SK-N-SH (cell line): Measurements from ENCODE around the gene FAM124A. TPM values are rescaled to one million over a fixed set of nuclear protein-coding genes. Genes with fewer than 3 reads are reported as not detected.

Source experiments
- CTCF ChIA-PET: fragments of 300-600, 350-600 bp; formaldehyde crosslinking; extraction: SDS; loops from one replicate; lab custom pipeline; 2021; lab: Yijun Ruan, JAX
- POLR2A ChIA-PET: fragments of 350-600 bp; sonication (Branson Sonifier 250); formaldehyde crosslinking; extraction: SDS; loops from one replicate; lab custom pipeline; 2020; ENCODE audit warnings: antibody characterized with exemption, inconsistent platforms; lab: Yijun Ruan, JAX
- DNase-seq: peaks from one replicate; pipeline ENCODE4 v3.0.0; 2012
- H2AFZ ChIP-seq: fragments of 200-600 bp; sonication (generic); 2 replicates; pipeline ENCODE4 v1.8.1; 2016; ENCODE audit warnings: antibody characterized with exemption, mild to moderate bottlenecking, low read depth
- H3F3A ChIP-seq: fragments of 200-600 bp; sonication (generic); replicated peaks from 2 replicates; pipeline ENCODE3; 2016; ENCODE audit warnings: antibody characterized with exemption, mild to moderate bottlenecking; ENCODE audit not compliant: insufficient read depth
- H3K27ac ChIP-seq, 2 experiments: fragments of 200-500 bp in 1 of 2; fragments of 200-600 bp in 1 of 2; sonication (Bioruptor generic) in 1 of 2; sonication (generic), shearing (Covaris generic) in 1 of 2; 2 replicates each; pipeline versions ENCODE4 v1.5.1 to v1.6.1; 2014 to 2016; ENCODE audit warnings: low read depth in 2 of 2, inconsistent platforms in 1 of 2, low read length in 1 of 2, mild to moderate bottlenecking in 1 of 2, mixed read lengths in 1 of 2
- H3K27me3 ChIP-seq: fragments of 200-600 bp; sonication (generic), shearing (Covaris generic); 2 replicates; pipeline ENCODE4 v1.6.1; 2016; ENCODE audit warnings: mixed run types; ENCODE audit not compliant: insufficient read depth
- H3K36me3 ChIP-seq, 2 experiments: fragments of 200-500 bp in 1 of 2; fragments of 200-600 bp in 1 of 2; sonication (Bioruptor generic) in 1 of 2; sonication (generic) in 1 of 2; replicated peaks in 1 of 2; 2 replicates each; pipeline versions ENCODE3 to v1.5.1; 2014 to 2016; ENCODE audit warnings: low read length in 1 of 2, mild to moderate bottlenecking in 1 of 2; ENCODE audit not compliant: insufficient read depth in 2 of 2, control insufficient read depth in 1 of 2
- H3K4me1 ChIP-seq, 2 experiments: fragments of 200-500 bp in 1 of 2; fragments of 200-600 bp in 1 of 2; sonication (Bioruptor generic) in 1 of 2; sonication (generic), shearing (Covaris generic) in 1 of 2; 2 replicates each; pipeline versions ENCODE4 v1.5.1 to v1.6.1; 2014 to 2016; ENCODE audit warnings: low read depth in 1 of 2, low read length in 1 of 2, mixed run types in 1 of 2; ENCODE audit not compliant: insufficient read depth in 2 of 2, control insufficient read depth in 1 of 2
- H3K4me2 ChIP-seq: fragments of 200-600 bp; sonication (generic), shearing (Covaris generic); 2 replicates; pipeline ENCODE4 v1.6.1; 2017; ENCODE audit warnings: mixed run types
- H3K4me3 ChIP-seq, 2 experiments: fragments of 200-500 bp in 1 of 2; fragments of 200-600 bp in 1 of 2; sonication (Bioruptor generic) in 1 of 2; sonication (generic), shearing (Covaris generic) in 1 of 2; 2 replicates each; pipeline versions ENCODE4 v1.5.1 to v1.8.1; 2014 to 2016; ENCODE audit warnings: low read depth in 2 of 2, inconsistent platforms in 1 of 2, low read length in 1 of 2, mild to moderate bottlenecking in 1 of 2, mixed read lengths in 1 of 2, moderate library complexity in 1 of 2
- H3K79me2 ChIP-seq: fragments of 200-600 bp; sonication (generic); 2 replicates; pipeline ENCODE4 v1.8.1; 2017; ENCODE audit warnings: mild to moderate bottlenecking; ENCODE audit not compliant: insufficient read depth
- H3K9ac ChIP-seq: fragments of 200-600 bp; sonication (generic); 2 replicates; pipeline ENCODE4 v1.6.1; 2017; ENCODE audit warnings: mixed run types
- H3K9me2 ChIP-seq: fragments of 200-600 bp; sonication (generic); 2 replicates; pipeline ENCODE4 v1.6.1; 2017; ENCODE audit warnings: mixed run types
- H3K9me3 ChIP-seq: fragments of 200-600 bp; sonication (generic); 2 replicates; pipeline ENCODE4 v1.6.1; 2017; ENCODE audit warnings: mixed run types, mild to moderate bottlenecking, moderate library complexity
- H4K20me1 ChIP-seq: fragments of 200-600 bp; sonication (generic); 2 replicates; pipeline ENCODE4 v1.6.1; 2017; ENCODE audit warnings: mild to moderate bottlenecking, mixed run types; ENCODE audit not compliant: insufficient read depth
- CTCF ChIP-seq: fragments of 200-600 bp; sonication (generic); IDR thresholded peaks from 2 replicates; pipeline ENCODE4 v1.6.1; 2017; ENCODE audit warnings: antibody characterized with exemption, mild to moderate bottlenecking, moderate library complexity
- ELF1 ChIP-seq: IDR thresholded peaks from 2 replicates; pipeline ENCODE4 v1.4.0; 2012
- EZH2phosphoT487 ChIP-seq: fragments of 200-600 bp; sonication (generic); IDR thresholded peaks from 2 replicates; pipeline ENCODE4 v1.6.1; 2017; ENCODE audit warnings: low read depth, mixed run types, mild to moderate bottlenecking, antibody characterized with exemption, moderate library complexity, borderline replicate concordance
- FOSL2 ChIP-seq: IDR thresholded peaks from 2 replicates; pipeline ENCODE4 v1.4.0; 2012; ENCODE audit warnings: low read depth, mild to moderate bottlenecking, moderate library complexity, borderline replicate concordance
- FOXJ3 ChIP-seq: sonication (generic); formaldehyde crosslinking; IDR thresholded peaks from 2 replicates; pipeline ENCODE4 v1.5.1; 2020; ENCODE audit warnings: mild to moderate bottlenecking, missing genetic modification reagents
- GABPA ChIP-seq: IDR thresholded peaks from 2 replicates; pipeline ENCODE4 v1.4.0; 2012; ENCODE audit warnings: low read depth, mild to moderate bottlenecking
- MAX ChIP-seq: IDR thresholded peaks from 2 replicates; pipeline ENCODE4 v1.4.0; 2012; ENCODE audit warnings: low read depth
- REST ChIP-seq: IDR thresholded peaks from 2 replicates; pipeline ENCODE4 v1.6.1; 2012; ENCODE audit warnings: mild to moderate bottlenecking, low read depth, low read length, moderate library complexity
- SIN3A ChIP-seq: IDR thresholded peaks from 2 replicates; pipeline ENCODE4 v1.6.1; 2012; ENCODE audit warnings: low read depth, mild to moderate bottlenecking, low read length, moderate library complexity, borderline replicate concordance
- SMC3 ChIP-seq: IDR thresholded peaks from 2 replicates; pipeline ENCODE4 v1.6.1; 2012; ENCODE audit warnings: low read depth, low read length, improper control_type of control experiment
- TAF1 ChIP-seq: IDR thresholded peaks from 2 replicates; pipeline ENCODE4 v1.6.1; 2012; ENCODE audit warnings: low read depth, mild to moderate bottlenecking, low read length, moderate library complexity, borderline replicate concordance
- TEAD4 ChIP-seq: IDR thresholded peaks from 2 replicates; pipeline ENCODE4 v1.4.0; 2012; ENCODE audit warnings: mild to moderate bottlenecking, borderline replicate concordance; ENCODE audit not compliant: insufficient read depth
- ZBTB33 ChIP-seq: IDR thresholded peaks from 2 replicates; pipeline ENCODE4 v1.4.0; 2012; ENCODE audit warnings: low read depth, borderline replicate concordance
- WGBS: methylation state at CpG from one replicate; pipeline ENCODE4 v1.1.6; 2017; ENCODE audit warnings: low lambda C conversion rate; 5-methylcytosine and 5-hydroxymethylcytosine counted together
- polyA plus RNA-seq, 3 experiments: library from polyadenylated mRNA; depleted of rRNA; stranded (reverse); fragments of >200 nt; gene quantifications; 2 replicates each; pipeline ENCODE4 v1.2.3, GENCODE V29; 2012

Gene FAM124A
- polyA plus RNA-seq, 1 of the 3 experiments (the other 2 are of a cell fraction), result 1.5 TPM

GRCh38 chr13:51331354-51331861, 109.2 kb downstream of the FAM124A start:
- ChIA-PET POLR2A (no interaction called here), CTCF (no interaction called here)
- Histone ChIP-seq H3K27me3 (no peaks in the 10 kb centered on the region), H3K9me3 (no peaks in the 10 kb centered on the region), H3K79me2 (no peaks in the 10 kb centered on the region), H3K27ac (peak overlapping the region in 1 of 2 experiments; percentile 44; a peak in 1 of 4 replicates), H3F3A (no peaks in the 10 kb centered on the region), H3K9me2 (no peaks in the 10 kb centered on the region), H2AFZ (no peak overlapping the region), H3K4me2 (no peak overlapping the region), H4K20me1 (no peaks in the 10 kb centered on the region), H3K9ac (no peak overlapping the region), H3K4me1 (peaks cover 0 to 4% of the 10 kb centered on the region in 2 experiments; a peak in 1 of 4 replicates), H3K4me3 (no peak overlapping the region), H3K36me3 (no peaks in the 10 kb centered on the region)
- 48% methylated on average over 6 of the region's 6 CpGs for WGBS
- no peak for DNase-seq
- TF ChIP-seq CTCF (no peak), REST (no peak)

- H3K79me2 ChIP-seq, result no peaks in the 10 kb centered on the region
- H3K36me3 ChIP-seq, result no peaks in the 10 kb centered on the region
- no peak overlapping the region for H2AFZ ChIP-seq
- H3K4me2 ChIP-seq, result no peak overlapping the region
- no peaks in the 10 kb centered on the region for H3K9me2 ChIP-seq
- H3K9ac ChIP-seq, result no peak overlapping the region
- H4K20me1 ChIP-seq, result no peaks in the 10 kb centered on the region
- DNase-seq, result no peak
- H3K27me3 ChIP-seq, result no peaks in the 10 kb centered on the region
- CTCF ChIA-PET, result no interaction called here
- POLR2A ChIA-PET, result no interaction called here
- no peaks in the 10 kb centered on the region for H3F3A ChIP-seq
- no peak overlapping the region for H3K27ac ChIP-seq
- H3K4me3 ChIP-seq, result no peak overlapping the region
- H3K9me3 ChIP-seq, result no peaks in the 10 kb centered on the region
- WGBS, result 50% methylated on average over 2 of the region's 2 CpGs
- H3K4me1 ChIP-seq, result peaks cover 0 to 4% of the 10 kb centered on the region in 2 experiments; a peak in 1 of 4 replicates
- TF ChIP-seq REST (no peak), TEAD4 (no peak), TAF1 (no peak), SMC3 (no peak), FOXJ3 (CRISPR knock-in tag) (no peak), ELF1 (no peak), SIN3A (no peak), ZBTB33 (no peak), EZH2phosphoT487 (no peak), FOSL2 (no peak), MAX (no peak), GABPA (no peak)
These were observed 110.6 kb downstream of the FAM124A start for GRCh38 chr13:51332566-51333361.
